OCI-LY3 (cell line): Measurements from ENCODE around the gene LACRT.

ENCODE experiments used
- H2AFZ ChIP-seq: fragments of 200-600, 300-600 bp; shearing (Covaris generic); 2 replicates; pipeline ENCODE4 v1.6.0; 2014; ENCODE audit warnings: antibody characterized with exemption, low read depth, low read length
- H3K27ac ChIP-seq: fragments of 200-600, 300-600 bp; sonication (generic); 2 replicates; pipeline ENCODE4 v1.5.1; 2014; ENCODE audit warnings: mild to moderate bottlenecking, low read length, moderate library complexity, mixed read lengths
- H3K27me3 ChIP-seq: fragments of 200-600, 300-600 bp; sonication (generic); 2 replicates; pipeline ENCODE4 v1.6.1; 2014; ENCODE audit warnings: low read depth, low read length, mixed read lengths
- H3K36me3 ChIP-seq: fragments of 200-600, 300-600 bp; sonication (generic); replicated peaks from 2 replicates; pipeline ENCODE3; 2014; ENCODE audit warnings: low read depth, low read length, mixed read lengths
- H3K4me1 ChIP-seq: fragments of 300-600, 200-600 bp; sonication (generic); 2 replicates; pipeline ENCODE4 v1.6.1; 2014; ENCODE audit warnings: low read length, mixed read lengths
- H3K4me2 ChIP-seq: fragments of 200-600, 300-600 bp; sonication (generic); 2 replicates; pipeline ENCODE4 v1.6.1; 2014; ENCODE audit warnings: low read length, mixed read lengths
- H3K4me3 ChIP-seq: fragments of 300-600, 200-600 bp; sonication (generic); 2 replicates; pipeline ENCODE4 v1.5.1; 2014; ENCODE audit warnings: antibody characterized with exemption, mild to moderate bottlenecking, low read length, moderate library complexity
- H3K79me2 ChIP-seq: fragments of 300-600, 200-600 bp; shearing (Covaris generic); 2 replicates; pipeline ENCODE4 v1.6.1; 2014; ENCODE audit warnings: mild to moderate bottlenecking, low read length, mixed read lengths
- H3K9ac ChIP-seq: fragments of 300-600, 200-600 bp; shearing (Covaris generic); 2 replicates; pipeline ENCODE4 v1.6.0; 2014; ENCODE audit warnings: mild to moderate bottlenecking, low read length, moderate library complexity
- H3K9me3 ChIP-seq: fragments of 200-600, 300-600 bp; shearing (Covaris generic); 2 replicates; pipeline ENCODE4 v1.6.1; 2014; ENCODE audit warnings: low read length, mixed read lengths; ENCODE audit not compliant: insufficient read depth
- H4K20me1 ChIP-seq: fragments of 200-600, 300-600 bp; sonication (generic); 2 replicates; pipeline ENCODE4 v1.6.1; 2016; ENCODE audit warnings: low read length, mixed read lengths; ENCODE audit not compliant: insufficient read depth
- EZH2phosphoT487 ChIP-seq: fragments of 200-600 bp; shearing (Covaris generic); IDR thresholded peaks from 2 replicates; pipeline ENCODE4 v1.6.1; 2018; ENCODE audit warnings: antibody characterized with exemption, mixed run types, low read depth
- TF ChIP-seq, protein P1 (sequence below): fragments of 200-600, 300-600 bp; sonication (generic); IDR thresholded peaks from 2 replicates; pipeline ENCODE4 v1.5.1; 2014; ENCODE audit warnings: antibody characterized with exemption, low read length, low read depth

LACRT gene

GRCh38 chr12:54663603-54664002 lies 28.9 kb upstream of the LACRT start:
- TF ChIP-seq EZH2phosphoT487, result no peak
- TF ChIP-seq, protein P1, sequence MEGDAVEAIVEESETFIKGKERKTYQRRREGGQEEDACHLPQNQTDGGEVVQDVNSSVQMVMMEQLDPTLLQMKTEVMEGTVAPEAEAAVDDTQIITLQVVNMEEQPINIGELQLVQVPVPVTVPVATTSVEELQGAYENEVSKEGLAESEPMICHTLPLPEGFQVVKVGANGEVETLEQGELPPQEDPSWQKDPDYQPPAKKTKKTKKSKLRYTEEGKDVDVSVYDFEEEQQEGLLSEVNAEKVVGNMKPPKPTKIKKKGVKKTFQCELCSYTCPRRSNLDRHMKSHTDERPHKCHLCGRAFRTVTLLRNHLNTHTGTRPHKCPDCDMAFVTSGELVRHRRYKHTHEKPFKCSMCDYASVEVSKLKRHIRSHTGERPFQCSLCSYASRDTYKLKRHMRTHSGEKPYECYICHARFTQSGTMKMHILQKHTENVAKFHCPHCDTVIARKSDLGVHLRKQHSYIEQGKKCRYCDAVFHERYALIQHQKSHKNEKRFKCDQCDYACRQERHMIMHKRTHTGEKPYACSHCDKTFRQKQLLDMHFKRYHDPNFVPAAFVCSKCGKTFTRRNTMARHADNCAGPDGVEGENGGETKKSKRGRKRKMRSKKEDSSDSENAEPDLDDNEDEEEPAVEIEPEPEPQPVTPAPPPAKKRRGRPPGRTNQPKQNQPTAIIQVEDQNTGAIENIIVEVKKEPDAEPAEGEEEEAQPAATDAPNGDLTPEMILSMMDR, result no peak
- Histone ChIP-seq H3K4me3 (no peak overlapping the region), H3K36me3 (no peaks in the 10 kb centered on the region), H3K27ac (no peak overlapping the region), H3K4me2 (no peak overlapping the region), H3K4me1 (peaks cover 5% of the 10 kb centered on the region; the same call in 1 of the 2 replicates), H4K20me1 (no peaks in the 10 kb centered on the region), H3K9ac (no peak overlapping the region), H2AFZ (no peak overlapping the region), H3K27me3 (no peaks in the 10 kb centered on the region), H3K79me2 (no peaks in the 10 kb centered on the region), H3K9me3 (no peaks in the 10 kb centered on the region)

- TF ChIP-seq, protein P1, result no peak
- no peak for TF ChIP-seq EZH2phosphoT487
- H4K20me1 ChIP-seq, result no peaks in the 10 kb centered on the region
- H3K27me3 ChIP-seq, result peaks cover 8% of the 10 kb centered on the region; the same call in 1 of the 2 replicates
- H3K4me3 ChIP-seq, result no peak overlapping the region
- peaks cover 5% of the 10 kb centered on the region; the same call in 1 of the 2 replicates for H3K4me1 ChIP-seq
- no peak overlapping the region for H3K4me2 ChIP-seq
- no peaks in the 10 kb centered on the region for H3K36me3 ChIP-seq
- no peak overlapping the region for H3K9ac ChIP-seq
- no peak overlapping the region for H2AFZ ChIP-seq
- no peaks in the 10 kb centered on the region for H3K79me2 ChIP-seq
- H3K9me3 ChIP-seq, result no peaks in the 10 kb centered on the region
- H3K27ac ChIP-seq, result no peak overlapping the region
Measured at GRCh38 chr12:54662026-54662425, 27.3 kb upstream of the LACRT start.

- no peaks in the 10 kb centered on the region for H4K20me1 ChIP-seq
- H3K9me3 ChIP-seq, result no peaks in the 10 kb centered on the region
- H3K27ac ChIP-seq, result no peak overlapping the region
- H3K4me1 ChIP-seq, result peaks cover 5% of the 10 kb centered on the region; the same call in 1 of the 2 replicates
- no peak overlapping the region for H2AFZ ChIP-seq
- no peaks in the 10 kb centered on the region for H3K36me3 ChIP-seq
- H3K4me2 ChIP-seq, result no peak overlapping the region
- no peaks in the 10 kb centered on the region for H3K79me2 ChIP-seq
- H3K4me3 ChIP-seq, result no peak overlapping the region
- no peak overlapping the region for H3K9ac ChIP-seq
- peaks cover 14% of the 10 kb centered on the region for H3K27me3 ChIP-seq
- TF ChIP-seq, protein P1, result no peak
- no peak for TF ChIP-seq EZH2phosphoT487
Measured at GRCh38 chr12:54661048-54661447, 26.4 kb upstream of the LACRT start.

- Histone ChIP-seq H3K27ac (no peak overlapping the region), H2AFZ (no peak overlapping the region), H3K9me3 (no peaks in the 10 kb centered on the region), H3K9ac (no peak overlapping the region), H3K79me2 (no peaks in the 10 kb centered on the region), H3K4me2 (no peak overlapping the region), H3K4me3 (no peak overlapping the region), H3K4me1 (peaks cover 5% of the 10 kb centered on the region; the same call in 1 of the 2 replicates), H3K27me3 (peaks cover 18% of the 10 kb centered on the region), H4K20me1 (no peaks in the 10 kb centered on the region), H3K36me3 (no peaks in the 10 kb centered on the region)
- TF ChIP-seq, protein P1, result no peak
- no peak for TF ChIP-seq EZH2phosphoT487
Measured at GRCh38 chr12:54660320-54660962, 25.7 kb upstream of the LACRT start.
